ENCODE results near the gene ING3.

GRCh38 chr7:120926943-120927346 lies 23.6 kb upstream of the ING3 start:
- TF ChIP-seq CTCF (IDR thresholded peaks at IDR 0.05) = no peak
- TF ChIP-seq EP300 (IDR thresholded peaks at IDR 0.05; ENCODE audit: low read depth) = no peak
